ENCODE data around the gene NUP37.
"Not testable (repeated sequence)": the region's sequence is repeated elsewhere in the genome, so short reads cannot be mapped to it uniquely, and the experiment has no call there.

DNA sequence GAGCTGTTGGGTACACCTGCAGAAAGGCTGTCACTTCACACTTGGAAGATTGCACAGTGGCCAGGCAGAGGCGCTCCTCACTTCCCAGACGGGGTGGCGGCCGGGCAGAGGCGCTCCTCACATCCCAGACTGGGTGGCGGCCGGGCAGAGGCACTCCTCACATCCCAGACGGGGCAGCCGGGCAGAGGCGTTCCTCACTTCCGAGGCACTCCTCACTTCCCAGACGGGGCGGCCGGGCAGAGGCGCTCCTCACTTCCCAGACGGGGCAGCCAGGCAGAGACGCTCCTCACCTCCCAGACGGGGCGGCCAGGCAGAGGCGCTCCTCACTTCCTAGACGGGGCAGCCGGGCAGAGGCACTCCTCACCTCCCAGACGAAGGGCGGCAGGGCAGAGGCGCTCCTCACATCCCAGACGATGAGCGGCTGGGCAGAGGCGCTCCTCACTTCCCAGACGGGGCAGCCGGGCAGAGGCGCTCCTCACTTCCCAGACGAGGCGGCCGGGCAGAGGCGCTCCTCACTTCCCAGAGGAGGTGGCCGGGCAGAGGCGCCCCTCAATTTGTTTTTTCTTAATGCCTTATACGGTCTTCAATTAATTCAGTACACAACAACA lies 30.6 kb downstream of the NUP37 start:
- TF ChIP-seq, protein P1, sequence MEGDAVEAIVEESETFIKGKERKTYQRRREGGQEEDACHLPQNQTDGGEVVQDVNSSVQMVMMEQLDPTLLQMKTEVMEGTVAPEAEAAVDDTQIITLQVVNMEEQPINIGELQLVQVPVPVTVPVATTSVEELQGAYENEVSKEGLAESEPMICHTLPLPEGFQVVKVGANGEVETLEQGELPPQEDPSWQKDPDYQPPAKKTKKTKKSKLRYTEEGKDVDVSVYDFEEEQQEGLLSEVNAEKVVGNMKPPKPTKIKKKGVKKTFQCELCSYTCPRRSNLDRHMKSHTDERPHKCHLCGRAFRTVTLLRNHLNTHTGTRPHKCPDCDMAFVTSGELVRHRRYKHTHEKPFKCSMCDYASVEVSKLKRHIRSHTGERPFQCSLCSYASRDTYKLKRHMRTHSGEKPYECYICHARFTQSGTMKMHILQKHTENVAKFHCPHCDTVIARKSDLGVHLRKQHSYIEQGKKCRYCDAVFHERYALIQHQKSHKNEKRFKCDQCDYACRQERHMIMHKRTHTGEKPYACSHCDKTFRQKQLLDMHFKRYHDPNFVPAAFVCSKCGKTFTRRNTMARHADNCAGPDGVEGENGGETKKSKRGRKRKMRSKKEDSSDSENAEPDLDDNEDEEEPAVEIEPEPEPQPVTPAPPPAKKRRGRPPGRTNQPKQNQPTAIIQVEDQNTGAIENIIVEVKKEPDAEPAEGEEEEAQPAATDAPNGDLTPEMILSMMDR (IDR thresholded peaks at IDR 0.05) = not testable (repeated sequence)
- not testable (repeated sequence) for TF ChIP-seq EZH2 (IDR thresholded peaks at IDR 0.05; ENCODE audit: borderline replicate concordance, insufficient read depth, low read depth, low read length, poor library complexity, severe bottlenecking)
